ENCODE data around the gene RFLNA. TPM values are rescaled to one million over a fixed set of nuclear protein-coding genes. Genes with fewer than 3 reads are reported as not detected.

Gene RFLNA
- total RNA-seq, 2 donors from 2014 or later, result 0.41 to 0.59 TPM

- DNase-seq (ENCODE audit: low spot score), result no peak
- no peaks in the 10 kb centered on the region for H3K36me3 ChIP-seq
- H3K27ac ChIP-seq, result no peak overlapping the region
- H3K4me1 ChIP-seq, result peaks cover 0 to 6% of the 10 kb centered on the region in 2 donors
- H3K9me3 ChIP-seq, result no peaks in the 10 kb centered on the region
- no peak overlapping the region for H3K4me3 ChIP-seq
- TF ChIP-seq CTCF (IDR thresholded peaks at IDR 0.05), result no peak
- peaks cover 0 to 8% of the 10 kb centered on the region in 2 donors for H3K27me3 ChIP-seq
Observed at GRCh38 chr12:124278389-124279101, 16.3 kb upstream of the RFLNA start.

GRCh38 chr12:124279315-124279714 lies 15.6 kb upstream of the RFLNA start:
- H3K4me1 ChIP-seq, result peaks cover 0 to 6% of the 10 kb centered on the region in 2 donors
- DNase-seq (ENCODE audit: low spot score), result no peak

GRCh38 chr12:124279846-124280360 lies 15.0 kb upstream of the RFLNA start:
- Histone ChIP-seq H3K9me3 (peaks cover 0 to 6% of the 10 kb centered on the region in 2 donors), H3K27ac (no peak overlapping the region), H3K4me1 (peaks cover 0 to 6% of the 10 kb centered on the region in 2 donors), H3K4me3 (no peak overlapping the region), H3K27me3 (peaks cover 0 to 8% of the 10 kb centered on the region in 2 donors), H3K36me3 (no peaks in the 10 kb centered on the region)
- no peak for DNase-seq (ENCODE audit: low spot score)
- no peak for TF ChIP-seq CTCF (IDR thresholded peaks at IDR 0.05)

More at GRCh38 chr12:124279315-124279714, 15.6 kb upstream of the RFLNA start:
- peaks cover 0 to 8% of the 10 kb centered on the region in 2 donors for H3K27me3 ChIP-seq
- TF ChIP-seq CTCF (IDR thresholded peaks at IDR 0.05), result no peak
- no peak overlapping the region for H3K27ac ChIP-seq
- H3K36me3 ChIP-seq, result no peaks in the 10 kb centered on the region
- no peaks in the 10 kb centered on the region for H3K9me3 ChIP-seq
- H3K4me3 ChIP-seq, result no peak overlapping the region

GRCh38 chr12:124281309-124281708 lies 13.6 kb upstream of the RFLNA start:
- Histone ChIP-seq H3K4me1 (peaks cover 0 to 6% of the 10 kb centered on the region in 2 donors), H3K4me3 (no peak overlapping the region), H3K36me3 (no peaks in the 10 kb centered on the region), H3K9me3 (peaks cover 0 to 11% of the 10 kb centered on the region in 2 donors), H3K27me3 (peaks cover 0 to 8% of the 10 kb centered on the region in 2 donors), H3K27ac (no peak overlapping the region)
- DNase-seq (ENCODE audit: low spot score), result no peak
- no peak for TF ChIP-seq CTCF (IDR thresholded peaks at IDR 0.05)

- DNase-seq (ENCODE audit: low spot score), result no peak
- Histone ChIP-seq H3K27ac (no peak overlapping the region), H3K9me3 (peaks cover 0 to 11% of the 10 kb centered on the region in 2 donors), H3K27me3 (peaks cover 0 to 2% of the 10 kb centered on the region in 2 donors), H3K4me3 (no peak overlapping the region), H3K36me3 (no peaks in the 10 kb centered on the region), H3K4me1 (peaks cover 0 to 6% of the 10 kb centered on the region in 2 donors)
- TF ChIP-seq CTCF (IDR thresholded peaks at IDR 0.05), result no peak
Observed at GRCh38 chr12:124282287-124282686, 12.6 kb upstream of the RFLNA start.

All from right atrium auricular region (tissue), 2 donors.